Heart left ventricle (tissue), 13 donors: ENCODE measurements around the gene TNFSF15.

ENCODE experiments used
- POLR2A ChIP-seq, 2 donors: fragments of 450-650 bp; IDR thresholded peaks; one replicate each; pipeline ENCODE4 v1.6.1; 2017; ENCODE audit warnings: antibody characterized with exemption in 2 of 2, mild to moderate bottlenecking in 2 of 2, moderate library complexity in 2 of 2
- TF ChIP-seq, protein P1 (sequence below), 12 donors: fragments of 200-600 bp; sonication (generic) in 4 of 12; IDR thresholded peaks; one replicate each; pipeline versions ENCODE4 v1.5.0 to v1.8.0; 2018 to 2022; ENCODE audit warnings: antibody characterized with exemption in 12 of 12, mild to moderate bottlenecking in 5 of 12
- donor health status: ischemic (EF 13 %, LVEDD 7.1; RV severe dilation, severe dysfunction).
- donor health status: DM: no; HTN: yes; CAD: no.
- donor health status: DM: no; HTN: no; CAD: no.
- donor health status: ischemic (EF 25% LVEDD 6.9; RV normal size, moderate dysfunction).
- donor health status: ischemic (EF 25% LVEDD 5.7; RV mildly dilated, moderate dysfunction).
- donor health status: ischemic (EF 35%, LVEDD 5.7; RV mildly dilated, moderate dysfunction).
- donor health status: nonischemic (EF 11% LVEDD 7.7; RV severe dilation, severe dysfunction).
- donor health status: DM: yes; HTN: yes; CAD: no.
- donor health status: PGD.
- donor health status: ischemic (EF 29% LVEDD 5.4; RV normal size, mild dysfunction).
- donor health status: nonischemic (EF 23%, LVEDD 6.1; RV moderate dilation, normal function).

DNA sequence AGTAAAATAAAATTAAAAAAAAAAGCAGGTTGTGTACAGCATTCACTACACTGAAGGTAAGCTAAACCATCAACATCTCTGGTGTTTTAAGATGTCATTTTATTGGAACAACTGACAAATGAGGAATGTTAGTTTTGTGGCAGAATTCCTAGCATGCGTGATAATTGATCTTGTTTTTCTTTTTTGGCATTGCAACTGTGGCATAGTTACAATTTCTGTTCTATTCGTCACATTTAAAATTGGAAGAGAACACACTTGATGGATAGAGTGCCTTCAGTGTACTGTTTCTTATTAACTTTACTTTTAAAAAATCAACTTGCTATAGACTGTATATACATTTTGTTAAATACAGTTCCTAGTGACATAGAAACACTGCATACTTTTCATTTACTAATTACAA is 43.6 kb upstream of the TNFSF15 start:
- TF ChIP-seq, protein P1, sequence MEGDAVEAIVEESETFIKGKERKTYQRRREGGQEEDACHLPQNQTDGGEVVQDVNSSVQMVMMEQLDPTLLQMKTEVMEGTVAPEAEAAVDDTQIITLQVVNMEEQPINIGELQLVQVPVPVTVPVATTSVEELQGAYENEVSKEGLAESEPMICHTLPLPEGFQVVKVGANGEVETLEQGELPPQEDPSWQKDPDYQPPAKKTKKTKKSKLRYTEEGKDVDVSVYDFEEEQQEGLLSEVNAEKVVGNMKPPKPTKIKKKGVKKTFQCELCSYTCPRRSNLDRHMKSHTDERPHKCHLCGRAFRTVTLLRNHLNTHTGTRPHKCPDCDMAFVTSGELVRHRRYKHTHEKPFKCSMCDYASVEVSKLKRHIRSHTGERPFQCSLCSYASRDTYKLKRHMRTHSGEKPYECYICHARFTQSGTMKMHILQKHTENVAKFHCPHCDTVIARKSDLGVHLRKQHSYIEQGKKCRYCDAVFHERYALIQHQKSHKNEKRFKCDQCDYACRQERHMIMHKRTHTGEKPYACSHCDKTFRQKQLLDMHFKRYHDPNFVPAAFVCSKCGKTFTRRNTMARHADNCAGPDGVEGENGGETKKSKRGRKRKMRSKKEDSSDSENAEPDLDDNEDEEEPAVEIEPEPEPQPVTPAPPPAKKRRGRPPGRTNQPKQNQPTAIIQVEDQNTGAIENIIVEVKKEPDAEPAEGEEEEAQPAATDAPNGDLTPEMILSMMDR (IDR thresholded peaks at IDR 0.05), result no peak
- TF ChIP-seq POLR2A (IDR thresholded peaks at IDR 0.05), result no peak
